HG03139 (cell line): Measurements from ENCODE around the gene PYGL.
"Not testable (repeated sequence)": the region's sequence is repeated elsewhere in the genome, so short reads cannot be mapped to it uniquely, and the experiment has no call there.

Experiments used
- ATAC-seq: cut with Tn5 transposase; IDR thresholded peaks from one replicate; pipeline ENCODE4 v1.9.1; 2021; ENCODE audit not compliant: unreplicated experiment

The PYGL gene

DNA sequence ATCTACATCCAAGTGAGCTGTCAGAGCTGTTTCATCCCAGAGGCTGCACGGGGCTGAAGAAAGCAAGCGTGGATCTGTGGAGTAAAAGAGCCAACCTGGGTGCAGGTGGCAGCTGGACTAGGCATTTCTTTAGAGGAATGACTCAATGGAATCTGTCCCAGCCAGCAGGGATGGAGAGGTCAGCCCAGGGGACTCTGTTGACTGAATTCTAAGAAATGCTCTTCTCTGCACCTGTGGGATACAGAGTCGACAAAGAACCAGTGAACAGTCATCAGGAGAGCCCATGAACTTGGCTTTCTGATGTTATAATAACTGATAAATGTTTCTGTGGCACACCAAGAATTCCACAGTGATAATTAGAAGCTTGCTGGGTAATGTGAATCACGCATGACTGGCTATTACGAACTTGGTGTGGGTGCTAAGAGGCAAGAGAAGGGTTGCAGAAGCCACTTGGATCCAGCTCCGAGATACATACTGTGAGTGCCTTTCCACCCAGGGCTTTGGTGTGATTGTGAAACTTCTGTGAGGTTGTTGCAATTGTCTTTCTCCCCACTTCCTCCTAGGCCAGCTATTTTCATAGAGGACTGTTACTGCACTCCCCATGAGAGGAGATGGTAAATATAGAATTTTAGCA, 16.2 kb downstream of the PYGL start:
- ATAC-seq: no peak

- no peak for ATAC-seq
These were observed 17.4 kb downstream of the PYGL start for GRCh38 chr14:50926851-50927386.

DNA sequence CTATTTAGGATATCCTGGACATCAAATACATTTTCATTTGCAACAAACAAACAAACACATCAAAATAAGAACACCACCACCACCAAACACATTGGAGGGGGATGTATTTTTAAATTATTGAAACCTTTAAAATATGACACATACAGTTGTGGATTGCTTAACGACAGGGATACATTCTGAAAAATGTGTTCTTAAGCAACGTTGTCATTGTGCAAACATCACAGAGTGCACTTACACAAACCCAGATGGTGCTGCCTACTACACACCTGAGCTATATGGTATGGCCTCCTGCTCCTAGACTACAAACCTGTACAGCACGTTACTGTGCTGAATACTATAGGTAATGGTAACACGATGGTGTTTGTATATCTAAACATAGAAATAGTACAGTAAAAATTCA, 19.4 kb downstream of the PYGL start:
- ATAC-seq: no peak

GRCh38 chr14:50924236-50924635, 20.0 kb downstream of the PYGL start:
- ATAC-seq: no peak

GRCh38 chr14:50922803-50923202, 21.5 kb downstream of the PYGL start:
- ATAC-seq: no peak

DNA sequence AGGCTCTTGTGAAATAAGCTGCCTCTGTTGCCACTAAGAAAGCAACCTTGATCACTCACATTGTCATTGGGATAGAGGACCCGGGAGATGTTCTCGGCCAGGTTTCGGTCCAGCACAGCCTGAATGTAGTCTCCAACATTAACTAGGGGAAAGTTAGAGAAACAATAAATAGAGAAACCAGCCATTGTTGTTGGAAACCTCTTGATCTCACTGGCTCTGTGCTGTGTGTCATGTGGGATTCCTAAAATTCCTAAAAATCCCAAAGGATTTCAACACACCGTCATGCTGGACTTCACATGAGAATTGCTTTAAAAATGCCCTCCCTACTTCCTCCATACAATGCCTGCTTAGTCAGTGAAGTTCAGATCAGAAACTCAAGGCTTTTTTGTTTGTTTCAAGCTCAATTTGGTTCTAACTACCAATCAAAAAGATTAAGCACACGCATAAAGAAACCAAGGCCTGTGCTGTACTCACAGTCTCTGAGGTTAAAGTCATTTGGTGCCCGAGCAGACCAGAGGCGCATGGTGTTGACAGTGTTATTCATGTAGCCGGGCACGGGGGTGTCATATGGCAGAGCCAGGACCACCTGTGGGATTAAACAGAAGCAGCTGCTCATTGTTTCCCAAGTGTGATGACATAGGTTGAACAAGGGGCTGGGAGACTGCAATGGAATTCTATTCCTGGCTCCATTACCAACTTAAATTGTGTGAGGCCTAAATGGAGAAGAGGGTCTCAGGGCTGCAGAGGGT, 23.6 kb downstream of the PYGL start:
- no peak for ATAC-seq

DNA sequence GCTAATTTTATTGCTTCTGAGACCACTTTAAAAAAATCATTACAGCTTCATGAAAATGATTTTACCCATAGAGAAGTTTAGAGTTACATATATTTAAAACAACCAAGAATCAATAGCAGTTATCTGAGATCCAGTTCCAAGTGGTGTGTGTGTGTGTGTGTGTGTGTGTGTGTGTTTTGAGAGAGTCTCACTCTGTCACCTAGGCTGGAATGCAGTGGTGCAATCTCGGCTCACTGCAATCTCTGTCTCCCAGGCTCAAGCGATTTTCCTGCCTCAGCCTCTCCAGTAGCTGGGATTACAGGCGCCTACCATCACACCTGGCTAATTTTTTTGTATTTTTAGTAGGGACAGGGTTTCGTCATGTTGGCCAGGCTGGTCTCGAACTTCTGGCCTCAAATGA, 24.8 kb downstream of the PYGL start:
- ATAC-seq: not testable (repeated sequence)

GRCh38 chr14:50917449-50917848, 26.8 kb downstream of the PYGL start:
- no peak for ATAC-seq

- ATAC-seq: no peak
These were observed 33.5 kb downstream of the PYGL start for GRCh38 chr14:50910495-50911420.

DNA sequence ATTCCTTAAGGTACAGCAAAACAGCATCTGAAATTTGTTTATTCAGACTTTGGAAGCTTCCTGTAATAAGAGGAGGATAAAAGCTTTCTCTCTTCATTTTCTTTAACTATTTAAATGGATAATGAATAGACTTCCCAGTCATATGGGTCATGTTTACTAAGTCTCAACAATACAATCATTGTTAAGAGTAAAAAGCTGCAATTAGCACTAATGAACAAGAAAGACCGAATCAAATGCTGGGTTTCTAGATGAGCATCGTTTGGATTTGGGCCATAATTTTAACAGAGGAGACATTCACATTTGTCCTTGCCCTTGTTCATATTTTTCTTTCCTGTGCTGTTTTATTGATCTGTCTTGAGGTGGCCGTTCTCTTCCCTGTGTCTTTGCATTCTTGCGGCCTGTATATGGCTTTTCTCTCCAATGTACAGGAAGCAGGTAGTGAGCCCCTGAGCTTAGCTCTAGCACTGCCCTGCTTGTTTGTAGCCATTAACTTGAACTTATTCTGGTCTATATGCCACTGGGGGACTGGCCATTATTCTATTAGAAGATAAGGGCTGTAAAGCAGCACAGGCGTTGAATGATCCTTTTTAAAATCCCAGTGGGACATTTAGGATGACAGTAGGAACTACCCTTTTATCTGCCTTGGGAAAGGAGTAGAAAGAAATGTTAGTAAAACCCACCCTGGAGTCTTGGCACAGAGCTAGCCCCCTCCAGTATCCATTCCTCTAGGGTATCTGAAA, 37.8 kb downstream of the PYGL start:
- ATAC-seq: no peak

GRCh38 chr14:50904719-50905118, 39.6 kb downstream of the PYGL start:
- ATAC-seq: no peak

GRCh38 chr14:50901361-50901760, 42.9 kb downstream of the PYGL start:
- no peak for ATAC-seq

- no peak for ATAC-seq
These were observed 46.6 kb downstream of the PYGL start for GRCh38 chr14:50897658-50898175.

- not testable (repeated sequence) for ATAC-seq
These were observed 47.3 kb downstream of the PYGL start for GRCh38 chr14:50897005-50897404.

DNA sequence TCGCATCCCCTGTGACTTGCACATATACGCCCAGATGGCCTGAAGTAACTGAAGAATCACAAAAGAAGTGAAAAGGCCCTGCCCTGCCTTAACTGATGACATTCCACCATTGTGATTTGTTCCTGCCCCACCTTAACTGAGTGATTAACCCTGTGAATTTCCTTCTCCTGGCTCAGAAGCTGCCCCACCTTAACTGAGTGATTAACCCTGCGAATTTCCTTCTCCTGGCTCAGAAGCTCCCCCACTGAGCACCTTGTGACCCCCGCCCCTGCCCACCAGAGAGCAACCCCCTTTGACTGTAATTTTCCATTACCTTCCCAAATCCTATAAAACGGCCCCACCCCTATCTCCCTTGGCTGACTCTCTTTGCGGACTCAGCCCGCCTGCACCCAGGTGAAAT, 47.9 kb downstream of the PYGL start:
- not testable (repeated sequence) for ATAC-seq

DNA sequence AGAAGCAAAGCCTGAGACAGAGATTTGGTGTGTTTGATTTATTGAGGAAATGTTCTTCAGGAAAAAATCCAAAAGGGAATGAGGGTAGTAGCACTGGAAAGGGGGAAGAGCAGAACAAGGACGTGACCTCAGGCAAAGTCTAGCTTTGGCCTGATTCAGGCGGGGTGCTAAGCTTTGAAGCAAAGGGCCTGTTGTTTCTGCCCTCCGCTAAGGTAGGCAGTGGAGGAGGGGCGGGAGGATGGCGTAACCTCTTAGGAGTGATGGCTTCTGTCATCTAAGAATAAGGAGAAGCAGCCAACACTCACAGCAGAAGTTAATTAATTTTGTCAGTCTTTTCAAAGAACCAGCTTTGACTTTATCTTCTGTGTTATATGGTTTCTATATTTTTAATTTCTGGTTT, 52.0 kb downstream of the PYGL start:
- no peak for ATAC-seq

DNA sequence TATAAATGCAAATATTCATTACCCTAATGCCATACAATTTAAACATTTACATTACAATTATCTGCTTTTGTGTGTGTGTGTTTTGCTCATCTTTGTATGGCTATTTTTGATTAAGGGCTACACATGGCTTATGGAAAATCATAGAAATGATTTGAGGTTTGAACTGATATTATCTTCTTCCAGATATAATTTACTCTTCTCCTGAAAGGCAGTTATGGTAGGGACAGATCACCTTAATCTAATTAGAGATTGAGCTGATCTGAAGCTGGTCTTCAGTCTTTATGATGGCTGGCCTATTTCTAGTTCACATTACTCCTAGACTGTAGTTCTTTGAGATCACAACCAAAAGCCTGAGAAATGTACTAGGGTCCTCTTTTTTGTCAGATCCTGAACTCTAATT, 56.8 kb downstream of the PYGL start:
- ATAC-seq: no peak

- ATAC-seq: no peak
These were observed 60.5 kb downstream of the PYGL start for GRCh38 chr14:50883827-50884197.

GRCh38 chr14:50882932-50883826, 61.1 kb downstream of the PYGL start:
- ATAC-seq: no peak
